H1 (cell line): ENCODE results near the gene IL17RE.

ENCODE experiments used
- BRCA1 ChIP-seq: IDR thresholded peaks from 2 replicates; pipeline ENCODE4 v1.6.1; 2012; ENCODE audit warnings: low read depth, low read length, improper control_type of control experiment
- CEBPB ChIP-seq: IDR thresholded peaks from 2 replicates; pipeline ENCODE4 v1.6.1; 2012; ENCODE audit warnings: low read depth, low read length
- CREB1 ChIP-seq: IDR thresholded peaks from 2 replicates; pipeline ENCODE4 v1.6.1; 2012; ENCODE audit warnings: inconsistent platforms
- CTCF ChIP-seq, 3 experiments: IDR thresholded peaks; 1 replicate in 2 of 3; 2 replicates in 1 of 3; pipeline versions ENCODE4 v1.5.1 to v1.6.1; 2011; ENCODE audit warnings: low read length in 3 of 3, mild to moderate bottlenecking in 3 of 3, inconsistent platforms in 2 of 3, low read depth in 1 of 3, moderate library complexity in 1 of 3; ENCODE audit not compliant: insufficient read depth in 1 of 3; ENCODE audit errors: control extremely low read depth in 1 of 3
- EZH2 ChIP-seq: fragments of 200-600 bp; sonication (generic); IDR thresholded peaks from 2 replicates; pipeline ENCODE4 v1.7.1; 2012; ENCODE audit warnings: low read depth, mild to moderate bottlenecking, moderate library complexity, low read length, inconsistent platforms; ENCODE audit not compliant: severe bottlenecking
- HDAC2 ChIP-seq, 2 experiments: fragments of 300-600 bp in 1 of 2; sonication (generic) in 1 of 2; IDR thresholded peaks; 2 replicates each; pipeline ENCODE4 v1.6.1; 2011 to 2012; ENCODE audit warnings: low read depth in 2 of 2, low read length in 2 of 2, mild to moderate bottlenecking in 2 of 2, moderate library complexity in 2 of 2, borderline replicate concordance in 1 of 2, inconsistent platforms in 1 of 2
- NRF1 ChIP-seq: IDR thresholded peaks from 2 replicates; pipeline ENCODE4 v1.6.1; 2011; ENCODE audit warnings: mild to moderate bottlenecking, low read depth, low read length, improper control_type of control experiment
- POLR2A ChIP-seq, 2 experiments: IDR thresholded peaks; 1 replicate in 1 of 2; 2 replicates in 1 of 2; pipeline ENCODE4 v1.6.1; 2011; ENCODE audit warnings: low read depth in 2 of 2, low read length in 2 of 2, mild to moderate bottlenecking in 2 of 2; ENCODE audit errors: control extremely low read depth in 1 of 2
- SIN3A ChIP-seq, 2 experiments: IDR thresholded peaks in 1 of 2; conservative IDR thresholded peaks in 1 of 2; 2 replicates each; pipeline ENCODE4 v1.6.1; 2011 to 2012; ENCODE audit warnings: low read length in 2 of 2, improper control_type of control experiment in 1 of 2, low read depth in 1 of 2, mild to moderate bottlenecking in 1 of 2
- ZNF274 ChIP-seq: IDR thresholded peaks from 2 replicates; pipeline ENCODE4 v1.7.0; 2012; ENCODE audit warnings: low read length, borderline replicate concordance; ENCODE audit errors: extremely low read depth

GRCh38 chr3:9898467-9899241 is 4.0 kb upstream of the IL17RE start:
- no peak for TF ChIP-seq HDAC2 (IDR thresholded peaks at IDR 0.05; ENCODE audit: borderline replicate concordance in 1 of 2, low read depth in 2 of 2, low read length in 2 of 2)
- TF ChIP-seq NRF1, result no peak
- TF ChIP-seq CEBPB, result no peak
- TF ChIP-seq CTCF (IDR thresholded peaks at IDR 0.05; ENCODE audit: control extremely low read depth in 1 of 3, insufficient read depth in 1 of 3, low read depth in 1 of 3, low read length in 3 of 3), result no peak
- no peak for TF ChIP-seq ZNF274
- TF ChIP-seq CREB1, result no peak
- TF ChIP-seq POLR2A (IDR thresholded peaks at IDR 0.05; ENCODE audit: control extremely low read depth in 1 of 2, low read depth in 2 of 2, low read length in 2 of 2), result no peak
- TF ChIP-seq BRCA1, result no peak
- no peak for TF ChIP-seq EZH2
- TF ChIP-seq SIN3A (conservative IDR thresholded peaks at IDR 0.05 in 1 of 2, IDR thresholded peaks at IDR 0.05 in 1 of 2; ENCODE audit: low read depth in 1 of 2, low read length in 2 of 2), result no peak
